ENCODE data around the gene STK39. TPM values are rescaled to one million over a fixed set of nuclear protein-coding genes. Genes with fewer than 3 reads are reported as not detected.
A peak's percentile ranks its signal among the peaks of the same experiment; 100 is the strongest.

STK39 gene
- total and polyA plus RNA-seq, 11 donors, result 13.1 to 40.1 (median 21.5) TPM

DNA sequence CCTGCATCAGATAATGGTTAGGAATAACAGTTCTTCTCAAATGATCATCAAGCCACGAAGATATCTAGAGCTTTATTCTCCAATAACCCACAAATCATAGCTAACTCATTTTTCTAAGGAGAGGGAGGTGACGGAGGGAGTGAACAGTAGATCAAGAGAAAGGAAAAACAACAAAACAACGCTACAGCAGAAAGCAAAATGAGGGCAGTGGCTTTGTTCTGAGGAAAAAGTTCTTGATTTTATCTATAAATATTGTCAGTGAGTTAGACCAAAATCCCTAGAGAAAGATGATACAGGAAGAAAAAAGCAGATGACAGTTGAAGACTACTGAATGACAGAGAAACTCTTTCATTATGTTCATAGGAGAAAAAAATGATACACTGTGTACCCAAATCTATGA is 71.0 kb downstream of the STK39 start:
- ATAC-seq (no peak), DNase-seq (no peak)
- H3K4me3 ChIP-seq, result no peak overlapping the region
- peaks cover 0 to 36% (median 2%) of the 10 kb centered on the region in 12 donors for H3K4me1 ChIP-seq
- H3K9me3 ChIP-seq, result no peaks in the 10 kb centered on the region
- intact Hi-C loops (cut with DNase I), result no loop called here
- WGBS, 4 donors, result 65 to 82% (median 74%) methylated on average over 3 of the region's 3 CpGs
- TF ChIP-seq POLR2A (IDR thresholded peaks at IDR 0.05), result no peak
- TF ChIP-seq, protein P1, sequence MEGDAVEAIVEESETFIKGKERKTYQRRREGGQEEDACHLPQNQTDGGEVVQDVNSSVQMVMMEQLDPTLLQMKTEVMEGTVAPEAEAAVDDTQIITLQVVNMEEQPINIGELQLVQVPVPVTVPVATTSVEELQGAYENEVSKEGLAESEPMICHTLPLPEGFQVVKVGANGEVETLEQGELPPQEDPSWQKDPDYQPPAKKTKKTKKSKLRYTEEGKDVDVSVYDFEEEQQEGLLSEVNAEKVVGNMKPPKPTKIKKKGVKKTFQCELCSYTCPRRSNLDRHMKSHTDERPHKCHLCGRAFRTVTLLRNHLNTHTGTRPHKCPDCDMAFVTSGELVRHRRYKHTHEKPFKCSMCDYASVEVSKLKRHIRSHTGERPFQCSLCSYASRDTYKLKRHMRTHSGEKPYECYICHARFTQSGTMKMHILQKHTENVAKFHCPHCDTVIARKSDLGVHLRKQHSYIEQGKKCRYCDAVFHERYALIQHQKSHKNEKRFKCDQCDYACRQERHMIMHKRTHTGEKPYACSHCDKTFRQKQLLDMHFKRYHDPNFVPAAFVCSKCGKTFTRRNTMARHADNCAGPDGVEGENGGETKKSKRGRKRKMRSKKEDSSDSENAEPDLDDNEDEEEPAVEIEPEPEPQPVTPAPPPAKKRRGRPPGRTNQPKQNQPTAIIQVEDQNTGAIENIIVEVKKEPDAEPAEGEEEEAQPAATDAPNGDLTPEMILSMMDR (IDR thresholded peaks at IDR 0.05), result no peak
- H3K36me3 ChIP-seq, result peaks cover 0 to 9% (median 0%) of the 10 kb centered on the region in 9 donors
- no peaks in the 10 kb centered on the region for H3K27me3 ChIP-seq
- H3K27ac ChIP-seq, result no peak overlapping the region

DNA sequence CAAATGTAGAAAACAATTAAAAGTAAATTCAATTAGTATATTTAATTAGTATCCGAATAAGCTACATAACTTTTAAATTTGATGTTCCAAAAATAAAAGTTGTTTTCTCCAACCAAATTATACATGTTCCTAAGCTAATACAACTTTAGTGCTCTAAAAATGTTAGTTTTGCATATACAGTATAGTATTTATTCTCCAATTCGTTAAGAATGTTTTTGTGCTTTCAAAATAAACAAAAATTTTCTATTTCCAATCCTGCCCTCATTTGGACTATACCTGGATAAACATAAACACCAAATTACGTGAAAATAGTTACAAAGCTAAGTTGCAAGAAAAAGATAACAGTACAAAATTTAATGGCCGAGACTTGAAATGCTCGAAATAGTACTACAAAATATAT is 71.9 kb downstream of the STK39 start:
- 76 to 97% (median 85%) methylated on average over 5 of the region's 5 CpGs for WGBS, 4 donors
- no peak overlapping the region for H3K27ac ChIP-seq
- ATAC-seq (no peak), DNase-seq (no peak)
- no peaks in the 10 kb centered on the region for H3K36me3 ChIP-seq
- no peak for TF ChIP-seq POLR2A (IDR thresholded peaks at IDR 0.05)
- TF ChIP-seq, protein P1 (IDR thresholded peaks at IDR 0.05), result no peak
- intact Hi-C loops (cut with DNase I), result no loop called here
- peaks cover 0 to 46% (median 3%) of the 10 kb centered on the region in 12 donors for H3K4me1 ChIP-seq
- no peaks in the 10 kb centered on the region for H3K9me3 ChIP-seq
- H3K4me3 ChIP-seq, result no peak overlapping the region
- no peaks in the 10 kb centered on the region for H3K27me3 ChIP-seq

DNA sequence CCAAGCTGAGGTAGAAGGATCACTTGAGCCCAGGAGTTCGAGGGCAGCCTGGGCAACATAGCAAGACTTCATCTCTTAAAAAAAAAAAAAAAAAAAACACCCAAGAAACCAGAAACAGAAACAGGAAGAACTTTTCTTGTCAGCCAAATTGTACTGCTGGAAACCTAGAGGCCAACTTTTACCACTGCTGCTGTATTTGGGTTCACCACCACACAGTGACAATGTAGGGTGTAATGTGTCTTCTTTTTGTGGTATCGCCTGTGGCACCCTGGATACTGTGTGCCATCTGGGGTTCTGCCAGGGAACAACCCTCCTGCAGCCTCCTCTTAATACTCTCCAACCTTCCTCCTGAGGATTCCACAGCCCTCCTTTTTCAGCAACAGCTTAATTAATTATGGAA is 72.6 kb downstream of the STK39 start:
- Histone ChIP-seq H3K27me3 (no peaks in the 10 kb centered on the region), H3K27ac (peak overlapping the region in 1 of 12 donors; percentile 37), H3K9me3 (no peaks in the 10 kb centered on the region), H3K4me3 (no peak overlapping the region), H3K36me3 (no peaks in the 10 kb centered on the region), H3K4me1 (peaks cover 0 to 46% (median 3%) of the 10 kb centered on the region in 12 donors)
- intact Hi-C loops (cut with DNase I), result no loop called here
- ATAC-seq (no peak), DNase-seq (no peak)
- 67 to 77% (median 75%) methylated on average over 2 of the region's 2 CpGs for WGBS, 4 donors
- TF ChIP-seq POLR2A (IDR thresholded peaks at IDR 0.05), result no peak
- TF ChIP-seq, protein P1 (IDR thresholded peaks at IDR 0.05), result no peak

DNA sequence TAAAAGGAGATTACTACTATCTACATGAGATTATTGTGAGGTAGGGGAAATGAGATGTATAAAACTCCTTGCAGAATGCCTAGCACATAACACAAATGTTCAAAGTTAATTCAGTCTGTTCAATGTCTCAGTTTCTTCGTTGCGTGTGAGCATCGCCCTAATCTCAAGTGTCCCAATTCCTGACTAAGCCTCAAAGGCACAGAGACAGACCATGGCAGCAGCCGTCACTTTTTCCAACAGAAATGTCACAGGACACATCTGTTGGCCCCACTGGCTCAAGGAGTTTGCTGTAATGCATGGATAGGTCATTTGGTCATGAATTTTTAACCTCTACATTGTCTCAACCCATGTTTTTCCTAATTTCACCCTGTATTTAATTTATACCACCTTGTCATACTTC is 75.3 kb downstream of the STK39 start:
- peak overlapping the region in 2 of 12 donors; percentile 19 to 38 for H3K27ac ChIP-seq
- intact Hi-C loops (cut with DNase I), result no loop called here
- H3K9me3 ChIP-seq, result no peaks in the 10 kb centered on the region
- H3K27me3 ChIP-seq, result no peaks in the 10 kb centered on the region
- peaks cover 0 to 38% (median 7%) of the 10 kb centered on the region in 12 donors for H3K4me1 ChIP-seq
- no peak for TF ChIP-seq POLR2A (IDR thresholded peaks at IDR 0.05)
- TF ChIP-seq, protein P1 (IDR thresholded peaks at IDR 0.05), result no peak
- ATAC-seq, result peak; percentile 68 to 90 (median 78)
- H3K36me3 ChIP-seq, result no peaks in the 10 kb centered on the region
- H3K4me3 ChIP-seq, result no peak overlapping the region
- peak in 1 of 5 donors; percentile 62 for DNase-seq
- WGBS, 4 donors, result 62 to 82% (median 67%) methylated on average over 4 of the region's 4 CpGs

Data from heart left ventricle (tissue), 16 donors.